Liver (tissue), 9 donors: ENCODE data around the gene SLC25A13. TPM values are rescaled to one million over a fixed set of nuclear protein-coding genes. Genes with fewer than 3 reads are reported as not detected.

Source experiments
- DNase-seq: peaks from one replicate; pipeline ENCODE4 v3.0.0-alpha.2; 2017; ENCODE audit warnings: low spot score
- H3K27ac ChIP-seq, 2 donors: one replicate each; pipeline ENCODE4 v1.7.0; 2013; ENCODE audit warnings: inconsistent platforms in 2 of 2, low read length in 2 of 2, control low read depth in 1 of 2, low read depth in 1 of 2, mild to moderate bottlenecking in 1 of 2
- H3K27me3 ChIP-seq, 4 donors: one replicate each; pipeline versions ENCODE4 v1.6.1 to v1.7.0; 2013; ENCODE audit warnings: low read length in 3 of 4, inconsistent platforms in 1 of 4, mild to moderate bottlenecking in 1 of 4, moderate library complexity in 1 of 4; ENCODE audit not compliant: control insufficient read depth in 4 of 4, insufficient read depth in 4 of 4
- H3K36me3 ChIP-seq, 4 donors: one replicate each; pipeline versions ENCODE4 v1.6.1 to v1.7.0; 2013; ENCODE audit warnings: low read length in 3 of 4, mild to moderate bottlenecking in 3 of 4, low read depth in 1 of 4, moderate library complexity in 1 of 4; ENCODE audit not compliant: control insufficient read depth in 4 of 4, insufficient read depth in 3 of 4
- H3K4me1 ChIP-seq, 4 donors: one replicate each; pipeline versions ENCODE4 v1.6.1 to v1.7.0; 2013; ENCODE audit warnings: low read length in 3 of 4, mild to moderate bottlenecking in 3 of 4, moderate library complexity in 1 of 4; ENCODE audit not compliant: control insufficient read depth in 4 of 4, insufficient read depth in 4 of 4
- H3K4me3 ChIP-seq, 3 donors: one replicate each; pipeline versions ENCODE4 v1.6.1 to v1.7.0; 2013; ENCODE audit warnings: low read length in 3 of 3, control low read depth in 1 of 3, low read depth in 1 of 3, mild to moderate bottlenecking in 1 of 3
- H3K9ac ChIP-seq, 2 donors: one replicate each; pipeline ENCODE4 v1.7.0; 2013; ENCODE audit warnings: low read length in 2 of 2, mild to moderate bottlenecking in 2 of 2, moderate library complexity in 2 of 2, control low read depth in 1 of 2, low read depth in 1 of 2
- H3K9me3 ChIP-seq, 4 donors: one replicate each; pipeline versions ENCODE4 v1.6.1 to v1.7.0; 2013; ENCODE audit warnings: low read length in 3 of 4; ENCODE audit not compliant: control insufficient read depth in 4 of 4
- ATF3 ChIP-seq: IDR thresholded peaks from 2 replicates; pipeline ENCODE4 v1.6.1; 2016; ENCODE audit warnings: antibody characterized with exemption
- CTCF ChIP-seq: fragments of 150-350 bp; IDR thresholded peaks from 2 replicates; pipeline ENCODE4 v1.5.1; 2017; ENCODE audit warnings: improper control_type of control experiment, low read depth, low read length; ENCODE audit not compliant: missing input control
- EGR1 ChIP-seq, 2 donors: IDR thresholded peaks; 2 replicates each; pipeline ENCODE4 v1.6.1; 2016 to 2018; ENCODE audit warnings: antibody characterized with exemption in 2 of 2, low read depth in 2 of 2
- FOXA1 ChIP-seq: IDR thresholded peaks from 2 replicates; pipeline ENCODE4 v1.6.1; 2016; ENCODE audit warnings: antibody characterized with exemption
- FOXA2 ChIP-seq: IDR thresholded peaks from 2 replicates; pipeline ENCODE4 v1.6.1; 2016; ENCODE audit warnings: antibody characterized with exemption
- GABPA ChIP-seq, 2 donors: IDR thresholded peaks in 1 of 2; conservative IDR thresholded peaks in 1 of 2; 2 replicates each; pipeline ENCODE4 v1.6.1; 2016; ENCODE audit warnings: antibody characterized with exemption in 2 of 2, mild to moderate bottlenecking in 1 of 2, moderate library complexity in 1 of 2
- HNF4A ChIP-seq, 2 donors: conservative IDR thresholded peaks; 2 replicates each; pipeline ENCODE4 v1.6.1; 2016; ENCODE audit warnings: antibody characterized with exemption in 2 of 2, mild to moderate bottlenecking in 2 of 2
- JUND ChIP-seq, 2 donors: IDR thresholded peaks; 2 replicates each; pipeline ENCODE4 v1.6.1; 2016; ENCODE audit warnings: antibody characterized with exemption in 2 of 2
- REST ChIP-seq: IDR thresholded peaks from 2 replicates; pipeline ENCODE4 v1.6.1; 2016; ENCODE audit warnings: antibody characterized with exemption, mild to moderate bottlenecking
- SP1 ChIP-seq: IDR thresholded peaks from 2 replicates; pipeline ENCODE4 v1.6.1; 2018; ENCODE audit warnings: antibody characterized with exemption, mild to moderate bottlenecking
- TAF1 ChIP-seq: conservative IDR thresholded peaks from 2 replicates; pipeline ENCODE4 v1.6.1; 2016; ENCODE audit warnings: antibody characterized with exemption, mild to moderate bottlenecking
- YY1 ChIP-seq: IDR thresholded peaks from 2 replicates; pipeline ENCODE4 v1.6.1; 2016; ENCODE audit warnings: antibody characterized with exemption, mild to moderate bottlenecking
- WGBS: extraction: QIAGEN DNeasy Blood & Tissue Kit; methylation state at CpG from one replicate; pipeline ENCODE4 v1.1.7; 2013; 5-methylcytosine and 5-hydroxymethylcytosine counted together
- polyA plus RNA-seq, 2 donors: library from polyadenylated mRNA; stranded (reverse) in 1 of 2; unstranded in 1 of 2; fragments of 200-250 nt in 1 of 2; fragments of >200 nt in 1 of 2; fragmentation: Nextera tagmentation in 1 of 2; extraction: Ambion mirVana in 1 of 2; gene quantifications; one replicate each; pipeline versions ENCODE4 v1.2.1 to v1.2.3, GENCODE V29; 2013 to 2015
- total RNA-seq, 2 donors: library from RNA; depleted of rRNA; stranded (reverse); fragments of >200 nt; gene quantifications; one replicate each; pipeline ENCODE4 v1.2.3, GENCODE V29; 2014
- donor health status: healthy.
- donor health status: healthy.
- donor health status: healthy.
- donor health status: healthy.
- donor health status: healthy.

SLC25A13 gene
- total and polyA plus RNA-seq, 4 donors, result 45.6 to 116 (median 63.9) TPM

GRCh38 chr7:96135241-96135640, 186.7 kb downstream of the SLC25A13 start:
- Histone ChIP-seq H3K9ac (no peak overlapping the region), H3K36me3 (peaks cover 3 to 44% (median 29%) of the 10 kb centered on the region in 4 donors), H3K27ac (no peak overlapping the region), H3K4me1 (no peaks in the 10 kb centered on the region), H3K27me3 (no peaks in the 10 kb centered on the region), H3K4me3 (no peak overlapping the region), H3K9me3 (no peaks in the 10 kb centered on the region)
- DNase-seq, result no peak
- 98% methylated on average over 2 of the region's 2 CpGs for WGBS
- TF ChIP-seq REST, result no peak
- no peak for TF ChIP-seq EGR1 (IDR thresholded peaks at IDR 0.05; ENCODE audit: low read depth in 2 of 2)
- TF ChIP-seq JUND (IDR thresholded peaks at IDR 0.05), result no peak

GRCh38 chr7:96131525-96131924, 190.4 kb downstream of the SLC25A13 start:
- H3K9me3 ChIP-seq, result no peaks in the 10 kb centered on the region
- peaks cover 4 to 46% (median 27%) of the 10 kb centered on the region in 4 donors for H3K36me3 ChIP-seq
- no peak for DNase-seq
- no peak overlapping the region for H3K9ac ChIP-seq
- H3K27me3 ChIP-seq, result no peaks in the 10 kb centered on the region
- H3K27ac ChIP-seq, result no peak overlapping the region
- 97% methylated on average over 3 of the region's 3 CpGs for WGBS
- no peak overlapping the region for H3K4me3 ChIP-seq
- peaks cover 0 to 12% (median 1%) of the 10 kb centered on the region in 4 donors for H3K4me1 ChIP-seq
- TF ChIP-seq FOXA2, result no peak
- no peak for TF ChIP-seq CTCF
- TF ChIP-seq REST, result no peak
- no peak for TF ChIP-seq GABPA (IDR thresholded peaks at IDR 0.05 in 1 of 2, conservative IDR thresholded peaks at IDR 0.05 in 1 of 2)
- TF ChIP-seq TAF1, result no peak
- TF ChIP-seq YY1, result no peak
- no peak for TF ChIP-seq EGR1 (IDR thresholded peaks at IDR 0.05; ENCODE audit: low read depth in 2 of 2)
- TF ChIP-seq SP1, result no peak
- no peak for TF ChIP-seq JUND (IDR thresholded peaks at IDR 0.05)
- TF ChIP-seq HNF4A (conservative IDR thresholded peaks at IDR 0.05), result no peak
- no peak for TF ChIP-seq FOXA1
- no peak for TF ChIP-seq ATF3
